ENCODE measurements around the gene STUM. TPM values are rescaled to one million over a fixed set of nuclear protein-coding genes. Genes with fewer than 3 reads are reported as not detected.
A peak's percentile ranks its signal among the peaks of the same experiment; 100 is the strongest.

The STUM gene
- total and polyA plus RNA-seq, 2 of the 8 experiments (the other 6 are each of a cell fraction or from before 2014, with no cell fraction given) = 0.76 to 1.2 TPM

- no peak overlapping the region for H3K56ac ChIP-seq (replicated peaks; ENCODE audit: insufficient read length, low read depth, low read length)
- DNase-seq (ENCODE audit: low read depth in 1 of 2, low spot score in 2 of 2) = no peak
- H3K79me1 ChIP-seq (ENCODE audit: low read depth, low read length) = no peaks in the 10 kb centered on the region
- no peak overlapping the region for H2BK5ac ChIP-seq (ENCODE audit: low read depth, low read length)
- H4K20me1 ChIP-seq (replicated peaks in 1 of 2; ENCODE audit: control insufficient read depth in 1 of 2, insufficient read depth in 2 of 2, low read length in 2 of 2) = no peaks in the 10 kb centered on the region
- H4K8ac ChIP-seq (ENCODE audit: extremely low read depth, insufficient read depth, low read length) = 0 out of 2 replicates have a peak overlapping the region, but pooled peaks have one; percentile 26
- no peak for FAIRE-seq
- no peak overlapping the region for H3K4me3 ChIP-seq (ENCODE audit: extremely low read depth in 1 of 4, insufficient read depth in 2 of 4, low read depth in 3 of 4, low read length in 4 of 4)
- ChIA-PET CTCF (ENCODE audit: partially characterized antibody) (interaction anchor here (0.9 to 1.5 kb wide), 2 partner anchors 18 to 146 kb away, joined by 3 to 4 read pairs; no protein-coding TSS in a partner anchor), POLR2A (ENCODE audit: partially characterized antibody) (no interaction called here)
- peaks cover 0 to 7% (median 0%) of the 10 kb centered on the region in 4 experiments; a peak in 3 of 7 replicates for H3K4me1 ChIP-seq (replicated peaks in 1 of 4; ENCODE audit: control insufficient read depth in 3 of 4, insufficient read depth in 4 of 4, low read length in 3 of 4)
- H2BK15ac ChIP-seq (ENCODE audit: low read length) = 0 out of 2 replicates have a peak overlapping the region, but pooled peaks have one; percentile 84
- H3K9me3 ChIP-seq (ENCODE audit: insufficient read depth in 2 of 2, low read depth in 1 of 2, low read length in 1 of 2) = 0 out of 4 replicates have a peak, but pooled peaks cover 0 to 3% of the 10 kb centered on the region in 2 experiments
- no peak overlapping the region for H2BK120ac ChIP-seq (replicated peaks; ENCODE audit: low read depth, low read length)
- no peak overlapping the region for H3K4me2 ChIP-seq (ENCODE audit: insufficient read depth in 1 of 2, low read depth in 2 of 2, low read length in 2 of 2)
- no peaks in the 10 kb centered on the region for H3K36me3 ChIP-seq (ENCODE audit: control insufficient read depth in 2 of 4, insufficient read depth in 4 of 4, low read length in 3 of 4)
- H3K27me3 ChIP-seq (replicated peaks in 1 of 4; ENCODE audit: control insufficient read depth in 3 of 4, extremely low read depth in 1 of 4, insufficient read depth in 3 of 4, low read length in 3 of 4) = no peaks in the 10 kb centered on the region
- H3K9ac ChIP-seq (replicated peaks in 1 of 4; ENCODE audit: extremely low read depth in 1 of 4, low read depth in 3 of 4, low read length in 3 of 4) = no peak overlapping the region; a peak in 1 of 7 replicates
- H4K5ac ChIP-seq (ENCODE audit: insufficient read length, low read depth, low read length) = no peak overlapping the region
- no peaks in the 10 kb centered on the region for H3K79me2 ChIP-seq (ENCODE audit: control insufficient read depth in 1 of 2, insufficient read depth in 2 of 2, low read length in 2 of 2)
- no peak overlapping the region for H3K27ac ChIP-seq (ENCODE audit: low read depth, low read length)
- peak overlapping the region; percentile 44 for H4K91ac ChIP-seq (replicated peaks; ENCODE audit: insufficient read length, low read length)
- H3K4ac ChIP-seq (replicated peaks; ENCODE audit: insufficient read length, low read depth, low read length) = no peak overlapping the region
- H2BK12ac ChIP-seq (ENCODE audit: low read depth, low read length) = no peak overlapping the region
- no peak overlapping the region for H3K14ac ChIP-seq (ENCODE audit: insufficient read length)
- no peak overlapping the region for H3K23ac ChIP-seq (ENCODE audit: insufficient read length)
- H2BK20ac ChIP-seq (ENCODE audit: low read length) = no peak overlapping the region
- no peak overlapping the region for H2AK5ac ChIP-seq (ENCODE audit: low read depth, low read length)
- 88% methylated on average over 7 of the region's 7 CpGs; no CpG with 5 or more reads in 1 of the 2 experiments for WGBS, 2 experiments (ENCODE audit: extremely low coverage in 1 of 2, insufficient coverage in 1 of 2, insufficient read length in 1 of 2, insufficient replicate concordance in 2 of 2, low coverage in 1 of 2, low lambda C conversion rate in 2 of 2, missing lambda C conversion rate in 1 of 2)
- no peak overlapping the region for H3K18ac ChIP-seq (ENCODE audit: extremely low read depth, low read length)
- H3K23me2 ChIP-seq (ENCODE audit: low read depth, low read length) = 0 out of 2 replicates have a peak, but pooled peaks cover 2% of the 10 kb centered on the region
- no peak overlapping the region for H2AFZ ChIP-seq (ENCODE audit: low read length)
- no peak for TF ChIP-seq SP2 (IDR thresholded peaks at IDR 0.05; ENCODE audit: low read length)
- TF ChIP-seq KDM5A (IDR thresholded peaks at IDR 0.05; ENCODE audit: low read length) = no peak
- TF ChIP-seq PHF8 (conservative IDR thresholded peaks at IDR 0.05; ENCODE audit: low read depth, low read length) = no peak
- no peak for TF ChIP-seq GABPA (IDR thresholded peaks at IDR 0.05; ENCODE audit: borderline replicate concordance, insufficient read depth, low read length)
- no peak for TF ChIP-seq CTBP2 (IDR thresholded peaks at IDR 0.05; ENCODE audit: borderline replicate concordance, insufficient read depth, insufficient read length, low read length)
- no peak for TF ChIP-seq SUZ12 (IDR thresholded peaks at IDR 0.05; ENCODE audit: low read length)
- no peak for TF ChIP-seq ATF3 (IDR thresholded peaks at IDR 0.05; ENCODE audit: insufficient read depth, low read depth, low read length)
- TF ChIP-seq SIRT6 (IDR thresholded peaks at IDR 0.05; ENCODE audit: low read length) = no peak
- no peak for TF ChIP-seq MAFK (IDR thresholded peaks at IDR 0.05; ENCODE audit: low read depth, low read length)
- no peak for TF ChIP-seq TBP (IDR thresholded peaks at IDR 0.05; ENCODE audit: low read depth, low read length)
- TF ChIP-seq RBBP5 (IDR thresholded peaks at IDR 0.05; ENCODE audit: borderline replicate concordance, low read depth, low read length) = no peak
- TF ChIP-seq KDM4A (IDR thresholded peaks at IDR 0.05; ENCODE audit: low read depth, low read length, severe bottlenecking) = no peak
- TF ChIP-seq SIN3A (conservative IDR thresholded peaks at IDR 0.05 in 1 of 2, IDR thresholded peaks at IDR 0.05 in 1 of 2; ENCODE audit: low read depth in 1 of 2, low read length in 2 of 2) = no peak
Measured at GRCh38 chr1:226590614-226591013, 42.0 kb downstream of the STUM start.

Data from H1 (cell line).